ENCODE results near the gene SHISAL1. TPM values are rescaled to one million over a fixed set of nuclear protein-coding genes. Genes with fewer than 3 reads are reported as not detected.

SHISAL1 gene
- 7.5 to 20.9 TPM (median 8.3 TPM) in 3 replicates for total RNA-seq
- long read RNA-seq, partial matches to known transcripts, result 0 of 18 reads
- long read RNA-seq, other reads (novel, unspliced or antisense), result 18 of 18 reads

GRCh38 chr22:44312766-44313165, at the start of gene SHISAL1:
Gene SHISAL1 (minus strand): TSS chr22:44312951. CDS start chr22:44300945, 12,006 bp downstream.
- no peaks in the 10 kb centered on the region for H3K27me3 Mint-ChIP-seq (ENCODE audit: low read depth)
- peak within 1 kb of the TSS; percentile 92 for H3K27ac Mint-ChIP-seq (ENCODE audit: unreplicated experiment)

DNA sequence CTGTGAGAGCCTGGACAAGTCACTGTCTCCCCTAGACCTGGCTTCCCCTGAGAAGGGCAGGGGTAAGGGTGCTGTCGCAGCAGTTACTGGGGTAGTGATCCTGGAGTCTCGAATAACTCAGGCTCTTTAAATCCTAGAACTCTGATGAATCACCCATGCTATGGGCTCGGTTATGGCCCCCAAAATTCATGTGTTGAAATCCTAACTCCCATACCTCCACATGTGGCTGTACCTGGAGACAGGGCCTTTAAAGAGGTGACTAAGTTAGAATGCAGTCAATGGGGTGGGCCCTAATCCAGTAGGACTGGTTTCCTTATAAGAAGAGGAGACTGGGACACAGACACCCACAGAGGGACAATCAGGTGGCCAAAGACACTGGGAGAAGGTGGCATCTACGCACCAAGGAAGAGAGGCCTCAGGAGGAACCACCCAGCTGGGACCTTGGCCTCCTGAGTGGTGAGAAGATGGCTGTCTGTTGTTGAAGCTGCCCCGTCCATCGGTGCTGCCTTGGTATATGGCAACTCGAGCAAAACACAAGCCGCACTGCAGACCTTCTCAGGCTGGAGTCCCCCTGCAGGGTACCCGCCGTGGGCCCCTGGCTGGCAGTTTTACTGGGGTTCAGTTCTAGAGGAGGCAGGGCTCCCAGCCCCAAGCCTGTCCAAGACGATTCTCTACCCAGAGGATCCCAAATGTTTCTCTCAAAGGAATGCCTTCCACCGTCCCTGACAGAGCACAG, 48.8 kb upstream of the SHISAL1 start:
- Mint-ChIP-seq H3K27ac (ENCODE audit: unreplicated experiment) (peak overlapping the region; percentile 95), H3K36me3 (ENCODE audit: low read depth) (no peaks in the 10 kb centered on the region), H3K27me3 (ENCODE audit: low read depth) (no peaks in the 10 kb centered on the region), H3K9me3 (ENCODE audit: low read depth) (no peaks in the 10 kb centered on the region), H3K4me1 (ENCODE audit: low read depth) (peaks cover 86% of the 10 kb centered on the region), H3K4me3 (ENCODE audit: unreplicated experiment) (no peak overlapping the region)
- TF ChIP-seq CTCF (IDR thresholded peaks at IDR 0.05), result no peak
- DNase-seq (ENCODE audit: low spot score), result peak; percentile 77

More at GRCh38 chr22:44312766-44313165, at the start of gene SHISAL1:
- Mint-ChIP-seq H3K4me1 (ENCODE audit: low read depth) (peaks cover 60% of the 10 kb centered on the region), H3K36me3 (ENCODE audit: low read depth) (no peaks in the 10 kb centered on the region), H3K4me3 (ENCODE audit: unreplicated experiment) (peak within 1 kb of the TSS; percentile 42), H3K9me3 (ENCODE audit: low read depth) (no peaks in the 10 kb centered on the region)
- no peak for DNase-seq (ENCODE audit: low spot score)
- no peak for TF ChIP-seq CTCF (IDR thresholded peaks at IDR 0.05)

- Mint-ChIP-seq H3K4me3 (ENCODE audit: unreplicated experiment) (no peak overlapping the region), H3K4me1 (ENCODE audit: low read depth) (peaks cover 81% of the 10 kb centered on the region), H3K9me3 (ENCODE audit: low read depth) (no peaks in the 10 kb centered on the region), H3K27me3 (ENCODE audit: low read depth) (no peaks in the 10 kb centered on the region), H3K36me3 (ENCODE audit: low read depth) (no peaks in the 10 kb centered on the region), H3K27ac (ENCODE audit: unreplicated experiment) (peak overlapping the region; percentile 95)
- TF ChIP-seq CTCF (IDR thresholded peaks at IDR 0.05), result peak; percentile 67
- peak; percentile 95 for DNase-seq (ENCODE audit: low spot score)
These were observed 48.1 kb upstream of the SHISAL1 start for GRCh38 chr22:44360668-44361381.

DNA sequence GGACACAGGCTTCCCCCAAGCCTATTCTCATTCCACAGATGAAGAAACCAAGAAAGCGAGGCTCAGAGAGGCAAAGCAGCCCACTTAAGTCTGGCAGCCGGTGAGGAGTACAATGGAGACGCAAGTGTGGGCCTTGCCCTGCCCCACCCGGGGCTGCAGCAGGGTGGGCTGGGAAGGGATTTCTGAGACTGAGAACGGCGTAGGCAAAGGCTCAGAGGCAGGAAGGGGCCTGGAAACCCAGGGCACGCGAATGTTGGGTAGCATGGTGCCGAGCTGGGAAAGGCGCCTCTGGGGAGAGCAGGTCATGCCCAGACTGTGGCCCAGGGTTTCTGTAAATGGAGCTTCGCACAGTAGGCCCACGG, 47.5 kb upstream of the SHISAL1 start:
- Mint-ChIP-seq H3K27ac (ENCODE audit: unreplicated experiment) (peak overlapping the region; percentile 95), H3K36me3 (ENCODE audit: low read depth) (no peaks in the 10 kb centered on the region), H3K4me3 (ENCODE audit: unreplicated experiment) (no peak overlapping the region), H3K4me1 (ENCODE audit: low read depth) (peaks cover 78% of the 10 kb centered on the region), H3K9me3 (ENCODE audit: low read depth) (no peaks in the 10 kb centered on the region), H3K27me3 (ENCODE audit: low read depth) (no peaks in the 10 kb centered on the region)
- no peak for TF ChIP-seq CTCF (IDR thresholded peaks at IDR 0.05)
- DNase-seq (ENCODE audit: low spot score), result no peak

GRCh38 chr22:44359496-44360110, 46.9 kb upstream of the SHISAL1 start:
- Mint-ChIP-seq H3K4me1 (ENCODE audit: low read depth) (peaks cover 71% of the 10 kb centered on the region), H3K9me3 (ENCODE audit: low read depth) (no peaks in the 10 kb centered on the region), H3K36me3 (ENCODE audit: low read depth) (no peaks in the 10 kb centered on the region), H3K27me3 (ENCODE audit: low read depth) (no peaks in the 10 kb centered on the region), H3K4me3 (ENCODE audit: unreplicated experiment) (no peak overlapping the region), H3K27ac (ENCODE audit: unreplicated experiment) (peak overlapping the region; percentile 9)
- DNase-seq (ENCODE audit: low spot score), result peak; percentile 72
- no peak for TF ChIP-seq CTCF (IDR thresholded peaks at IDR 0.05)
